Globus pallidus (tissue), 1 donor: ENCODE data around the gene TAS2R43.
"Not testable (repeated sequence)": the region's sequence is repeated elsewhere in the genome, so short reads cannot be mapped to it uniquely, and the experiment has no call there.

ENCODE experiments used
- DNase-seq: peaks from one replicate; pipeline ENCODE4 v3.0.0-alpha.2; 2015; ENCODE audit warnings: low spot score

The TAS2R43 gene

DNA sequence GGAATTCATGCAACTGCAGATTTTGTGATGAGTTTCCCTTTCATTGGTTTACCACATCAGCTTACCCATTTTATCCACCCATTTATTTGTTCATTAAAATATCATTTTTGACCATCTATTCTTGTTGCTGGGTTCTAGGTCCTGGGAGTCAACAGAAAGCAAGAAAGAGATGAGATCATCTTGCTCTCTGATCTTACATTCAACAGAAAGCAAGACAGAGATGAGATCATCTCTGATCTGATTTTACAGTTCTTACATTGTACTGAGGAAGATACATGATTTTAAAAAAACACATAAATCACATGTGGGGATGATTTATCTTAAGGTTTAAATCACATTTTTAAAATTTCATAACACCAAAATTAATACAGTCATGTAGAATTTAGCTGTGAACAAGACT is 32.3 kb downstream of the TAS2R43 start:
- DNase-seq = no peak

DNA sequence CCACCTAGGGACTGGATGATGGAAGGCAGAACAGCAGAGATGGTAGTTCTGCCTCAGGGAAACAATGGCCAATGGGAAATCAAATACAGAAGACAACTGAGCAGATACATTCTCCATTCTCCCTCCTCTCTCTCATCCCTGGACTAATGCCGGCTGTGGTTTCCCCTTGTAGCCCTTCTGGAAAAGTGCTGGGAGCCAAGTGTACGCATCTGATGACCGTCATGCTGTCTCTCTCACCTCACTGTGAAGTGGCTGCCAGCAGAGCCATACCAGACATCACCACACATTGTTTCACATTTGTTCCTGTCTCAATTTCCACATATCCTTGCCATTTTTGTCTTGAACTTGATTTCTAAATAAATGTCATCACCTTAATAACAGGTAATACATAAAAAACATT is 33.1 kb downstream of the TAS2R43 start:
- DNase-seq = no peak

DNA sequence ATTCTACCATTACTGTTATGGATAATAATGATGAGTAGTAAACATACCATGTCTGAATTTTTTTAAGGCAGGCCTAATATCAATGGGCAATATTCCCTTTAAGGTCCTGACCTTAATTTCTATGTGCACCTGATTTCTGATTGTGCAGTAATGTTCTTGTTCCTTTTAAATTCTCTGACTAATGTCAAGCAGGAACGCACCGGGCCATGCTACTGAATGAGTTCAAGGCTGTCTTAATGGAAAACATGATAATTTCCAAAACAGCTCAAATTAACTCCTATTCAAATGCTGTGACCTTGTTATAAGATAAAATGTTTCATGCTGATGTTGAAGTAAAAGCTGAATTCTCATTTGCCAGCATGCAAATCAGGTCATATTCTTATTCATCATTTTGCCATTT is 36.8 kb downstream of the TAS2R43 start:
- no peak for DNase-seq

DNA sequence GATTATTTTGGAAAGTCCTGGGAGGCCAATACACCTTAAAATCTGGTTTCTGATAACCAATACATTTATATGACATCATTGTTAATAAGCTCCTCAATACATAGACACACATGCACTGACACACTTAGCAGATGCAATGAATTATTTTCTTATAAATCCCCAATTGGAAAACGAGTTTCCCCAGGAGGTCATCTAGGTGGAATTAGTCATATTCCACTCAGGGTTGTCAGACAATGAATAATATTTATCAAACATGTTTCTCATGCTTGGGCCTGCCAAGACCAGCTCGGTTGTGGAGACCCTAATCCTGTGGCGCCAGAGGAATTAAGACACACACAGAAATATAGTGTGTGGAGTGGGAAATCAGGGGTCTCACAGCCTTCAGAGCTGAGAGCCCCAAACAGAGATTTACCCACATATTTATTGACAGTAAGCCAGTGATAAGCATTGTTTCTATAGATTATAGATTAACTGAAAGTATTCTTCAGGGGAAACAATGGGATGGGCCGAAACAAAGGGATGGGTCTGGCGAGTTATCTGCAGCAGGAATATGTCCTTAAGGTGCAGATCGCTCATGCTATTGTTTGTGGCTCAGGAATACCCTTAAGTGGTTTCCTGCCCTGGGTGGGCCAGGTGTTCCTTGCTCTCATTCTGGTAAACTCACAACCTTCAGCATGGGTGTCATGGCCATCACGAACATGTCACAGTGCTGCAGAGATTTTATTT is 42.1 kb downstream of the TAS2R43 start:
- DNase-seq = not testable (repeated sequence)

DNA sequence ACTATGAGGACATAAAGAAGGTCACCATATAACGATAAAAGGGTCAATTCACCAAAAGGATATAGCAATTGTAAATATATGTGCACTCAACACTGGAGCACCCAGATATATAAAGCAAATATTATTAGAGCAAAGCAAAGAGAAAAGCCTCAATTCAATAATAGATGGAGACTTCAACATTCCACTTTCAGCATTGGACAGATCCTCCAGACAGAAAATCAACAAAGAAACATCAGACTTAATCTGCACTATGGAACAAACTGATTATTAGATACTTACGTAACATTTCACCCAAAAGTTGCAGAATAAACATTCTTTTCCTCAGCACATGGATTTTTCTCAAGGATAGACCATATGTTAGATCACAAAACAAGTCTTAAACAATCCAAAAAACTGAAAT is 50.7 kb downstream of the TAS2R43 start:
- not testable (repeated sequence) for DNase-seq
